ENCODE results near the gene CYB561D2.
A peak's percentile ranks its signal among the peaks of the same experiment; 100 is the strongest.
"Not testable (repeated sequence)": the region's sequence is repeated elsewhere in the genome, so short reads cannot be mapped to it uniquely, and the experiment has no call there.

The CYB561D2 gene

GRCh38 chr3:50350527-50351322, at the start of gene CYB561D2, which contains the start of gene NPRL2:
Gene CYB561D2, plus strand, starts transcription at chr3:50350862. Its CDS starts 572 bp downstream, at chr3:50351434.
Gene NPRL2, minus strand, starts transcription at chr3:50350775. Its CDS starts 123 bp downstream, at chr3:50350652.
- DNase-seq (ENCODE audit: low read depth) = peak; percentile 98

- DNase-seq (ENCODE audit: low read depth) = no peak
These were observed 48.3 kb upstream of the CYB561D2 start for GRCh38 chr3:50302095-50303012.

GRCh38 chr3:50303013-50303815, 47.4 kb upstream of the CYB561D2 start, which contains the start of gene HYAL1:
Gene HYAL1, minus strand, starts transcription at chr3:50303574. Its CDS starts 618 bp downstream, at chr3:50302956.
- DNase-seq (ENCODE audit: low read depth) = no peak

GRCh38 chr3:50304601-50305000, 46.1 kb upstream of the CYB561D2 start:
- no peak for DNase-seq (ENCODE audit: low read depth)

- not testable (repeated sequence) for DNase-seq (ENCODE audit: low read depth)
These were observed 38.6 kb upstream of the CYB561D2 start for GRCh38 chr3:50312041-50312440.

GRCh38 chr3:50314342-50314741, 36.3 kb upstream of the CYB561D2 start:
- no peak for DNase-seq (ENCODE audit: low read depth)

GRCh38 chr3:50314816-50315215, 35.8 kb upstream of the CYB561D2 start:
- no peak for DNase-seq (ENCODE audit: low read depth)

- DNase-seq (ENCODE audit: low read depth) = peak; percentile 51
These were observed 33.9 kb upstream of the CYB561D2 start for GRCh38 chr3:50316657-50317242.

GRCh38 chr3:50317300-50317699, 33.4 kb upstream of the CYB561D2 start:
- DNase-seq (ENCODE audit: low read depth) = no peak

GRCh38 chr3:50318163-50318562, 32.5 kb upstream of the CYB561D2 start:
- no peak for DNase-seq (ENCODE audit: low read depth)

- no peak for DNase-seq (ENCODE audit: low read depth)
These were observed 32.0 kb upstream of the CYB561D2 start for GRCh38 chr3:50318615-50319014.

- no peak for DNase-seq (ENCODE audit: low read depth)
These were observed 31.3 kb upstream of the CYB561D2 start for GRCh38 chr3:50319181-50319893.

GRCh38 chr3:50319894-50320625, 30.6 kb upstream of the CYB561D2 start:
- DNase-seq (ENCODE audit: low read depth) = no peak

- peak; percentile 22 for DNase-seq (ENCODE audit: low read depth)
These were observed 29.8 kb upstream of the CYB561D2 start for GRCh38 chr3:50320853-50321335.

- peak; percentile 57 for DNase-seq (ENCODE audit: low read depth)
These were observed 29.1 kb upstream of the CYB561D2 start for GRCh38 chr3:50321336-50322114.

- no peak for DNase-seq (ENCODE audit: low read depth)
These were observed 28.6 kb upstream of the CYB561D2 start for GRCh38 chr3:50322115-50322385.

GRCh38 chr3:50322386-50323091, 28.1 kb upstream of the CYB561D2 start, which contains the start of gene HYAL2:
Gene HYAL2, minus strand, starts transcription at chr3:50322745. Its CDS starts 2,256 bp downstream, at chr3:50320489.
- DNase-seq (ENCODE audit: low read depth) = no peak

GRCh38 chr3:50323092-50323600, 27.5 kb upstream of the CYB561D2 start:
- no peak for DNase-seq (ENCODE audit: low read depth)

Data from stimulated activated CD8-positive, alpha-beta memory T cell treated with anti-CD3 and anti-CD28 coated beads, Interleukin-15, amount 100 ng/mL, for 1 hour (primary cell).